ENCODE data around the gene KIAA1755.

Gene KIAA1755

GRCh38 chr20:38260378-38261053 lies at the start of gene KIAA1755:
Gene KIAA1755, minus strand, starts transcription at chr20:38260735. Its CDS starts 235 bp downstream, at chr20:38260500.
- no peak for DNase-seq

- DNase-seq: no peak
Measured at GRCh38 chr20:38308447-38308846, 47.9 kb upstream of the KIAA1755 start.

GRCh38 chr20:38308047-38308438 lies 47.5 kb upstream of the KIAA1755 start:
- DNase-seq: no peak

GRCh38 chr20:38307371-38308046 lies 47.0 kb upstream of the KIAA1755 start:
- DNase-seq: no peak

GRCh38 chr20:38306379-38306778 lies 45.8 kb upstream of the KIAA1755 start:
- no peak for DNase-seq

- no peak for DNase-seq
Measured at GRCh38 chr20:38305541-38305940, 45.0 kb upstream of the KIAA1755 start.

GRCh38 chr20:38304845-38305447 lies 44.4 kb upstream of the KIAA1755 start:
- DNase-seq: no peak

- no peak for DNase-seq
Measured at GRCh38 chr20:38303908-38304379, 43.4 kb upstream of the KIAA1755 start, which contains the start of gene BPI. Gene BPI, plus strand, starts transcription at chr20:38304156. Its CDS starts 68 bp downstream, at chr20:38304224.

GRCh38 chr20:38302786-38303185 lies 42.3 kb upstream of the KIAA1755 start:
- DNase-seq: no peak

GRCh38 chr20:38301309-38301708 lies 40.8 kb upstream of the KIAA1755 start:
- DNase-seq: no peak

- DNase-seq: no peak
Measured at GRCh38 chr20:38300438-38300837, 39.9 kb upstream of the KIAA1755 start.

GRCh38 chr20:38299963-38300362 lies 39.4 kb upstream of the KIAA1755 start:
- no peak for DNase-seq

GRCh38 chr20:38298768-38299288 lies 38.3 kb upstream of the KIAA1755 start:
- DNase-seq: no peak

GRCh38 chr20:38297916-38298674 lies 37.6 kb upstream of the KIAA1755 start:
- no peak for DNase-seq

- DNase-seq: no peak
Measured at GRCh38 chr20:38296433-38296832, 35.9 kb upstream of the KIAA1755 start.

GRCh38 chr20:38295811-38296210 lies 35.3 kb upstream of the KIAA1755 start:
- no peak for DNase-seq

GRCh38 chr20:38294076-38294591 lies 33.6 kb upstream of the KIAA1755 start:
- no peak for DNase-seq

GRCh38 chr20:38293491-38294065 lies 33.0 kb upstream of the KIAA1755 start:
- DNase-seq: no peak

- DNase-seq: no peak
Measured at GRCh38 chr20:38291966-38292365, 31.4 kb upstream of the KIAA1755 start.

- DNase-seq: no peak
Measured at GRCh38 chr20:38290829-38291814, 30.6 kb upstream of the KIAA1755 start.
